ENCODE data around the gene SBF1.
"Not testable (repeated sequence)": the region's sequence is repeated elsewhere in the genome, so short reads cannot be mapped to it uniquely, and the experiment has no call there.

SBF1 gene

GRCh38 chr22:50474710-50475651 is at the start of gene SBF1:
Gene SBF1, minus strand, starts transcription at chr22:50475035. Its CDS starts 195 bp downstream, at chr22:50474840.
- DNase-seq = peak; percentile 75

- no peak for DNase-seq
These were observed 49.2 kb upstream of the SBF1 start for GRCh38 chr22:50523806-50524675.

GRCh38 chr22:50523458-50523805 is 48.6 kb upstream of the SBF1 start:
- DNase-seq = no peak

GRCh38 chr22:50522806-50523438 is 48.1 kb upstream of the SBF1 start:
- DNase-seq = no peak

DNA sequence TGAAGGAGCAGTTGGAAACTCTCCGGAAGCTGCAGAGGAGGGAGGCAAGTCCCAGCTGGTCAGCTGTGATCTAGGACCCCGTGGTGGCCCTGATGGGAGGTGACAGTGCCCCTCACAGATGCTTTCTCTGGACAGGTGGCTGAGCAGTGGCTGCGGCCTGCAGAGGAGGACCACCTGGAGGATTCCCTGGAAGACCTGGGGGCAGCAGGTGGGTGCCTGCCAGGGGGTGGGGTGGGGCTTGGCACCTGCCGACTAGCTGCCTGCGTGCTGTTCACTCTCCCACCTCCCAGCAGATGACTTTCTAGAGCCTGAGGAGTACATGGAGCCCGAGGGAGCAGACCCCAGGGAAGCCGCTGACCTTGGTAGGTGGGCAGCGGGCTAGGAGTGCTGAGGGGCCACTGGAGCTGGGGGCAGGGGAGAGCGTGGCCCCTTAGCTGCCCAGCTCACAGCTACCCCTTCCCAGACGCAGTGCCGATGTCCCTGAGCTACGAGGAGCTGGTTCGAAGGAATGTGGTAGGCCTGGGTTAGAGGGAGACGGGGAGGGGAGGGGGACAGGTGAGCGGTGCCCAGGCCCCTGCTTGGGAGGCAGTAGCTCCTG is 47.5 kb upstream of the SBF1 start:
- no peak for DNase-seq

DNA sequence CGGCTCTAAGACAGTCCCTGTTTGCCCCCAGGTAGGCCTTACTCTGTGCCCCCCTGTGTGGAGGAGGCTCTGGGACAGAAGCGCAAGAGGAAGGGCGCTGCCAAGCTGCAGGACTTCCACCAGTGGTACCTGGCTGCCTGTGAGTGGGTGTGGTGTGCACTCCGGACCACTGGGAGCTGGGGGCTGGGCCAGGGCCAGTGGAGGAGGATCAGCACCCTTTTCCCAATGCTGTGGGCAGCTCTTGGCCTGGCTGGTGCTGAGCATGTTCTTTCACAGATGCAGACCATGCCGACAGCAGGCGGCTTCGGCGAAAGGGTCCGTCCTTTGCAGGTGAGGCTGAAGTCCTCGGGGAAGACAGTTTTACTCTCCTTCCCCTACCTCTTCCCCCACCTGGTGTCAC is 46.9 kb upstream of the SBF1 start:
- DNase-seq = no peak

DNA sequence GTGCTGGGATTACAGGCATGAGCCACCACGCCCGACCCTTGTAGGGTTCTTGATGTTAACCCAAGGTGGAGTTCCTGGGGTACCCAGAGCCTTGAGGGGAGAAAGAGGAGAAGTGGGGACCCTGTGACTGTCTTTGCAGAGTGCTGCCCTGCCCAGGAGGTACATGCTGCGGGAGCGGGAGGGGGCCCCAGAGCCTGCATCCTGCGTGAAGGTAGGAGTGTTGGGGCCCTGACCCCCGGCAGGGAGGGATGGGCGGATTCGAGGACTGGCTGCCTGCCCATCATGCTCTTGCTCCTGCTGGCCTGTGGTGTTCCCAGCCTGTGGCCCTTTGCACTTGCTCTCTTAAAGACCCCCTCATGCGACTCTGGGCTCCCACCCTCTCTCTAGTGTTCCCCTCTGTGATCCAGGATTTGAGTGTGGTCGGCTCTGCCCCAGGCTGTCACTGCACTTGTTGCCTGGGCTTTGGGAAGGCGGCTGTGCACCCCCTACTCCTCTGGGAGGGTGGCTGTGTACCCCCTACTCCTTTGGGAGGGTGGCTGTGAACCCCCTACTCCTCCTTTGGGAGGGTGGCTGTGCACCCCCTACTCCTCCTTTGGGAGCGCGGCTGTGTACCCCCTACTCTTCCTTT is 46.1 kb upstream of the SBF1 start:
- no peak for DNase-seq

DNA sequence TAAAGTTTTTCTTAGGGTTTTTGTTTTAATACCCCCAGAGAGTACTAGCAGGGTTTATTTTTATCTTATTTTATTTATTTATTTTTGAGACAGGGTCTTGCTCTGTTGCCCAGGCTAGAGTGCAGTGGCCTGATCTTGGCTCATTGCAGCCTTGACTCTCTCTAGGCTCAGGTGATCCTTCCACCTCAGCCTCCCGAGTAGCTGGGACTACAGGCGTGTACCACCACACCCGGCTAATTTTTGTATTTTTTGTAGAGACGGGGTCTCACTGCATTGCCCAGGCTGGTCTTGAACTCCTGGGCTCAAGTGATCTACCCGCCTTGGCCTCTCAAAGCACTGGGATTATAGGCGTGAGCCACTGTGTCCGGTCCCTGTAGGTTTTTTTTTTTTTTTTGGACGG is 45.3 kb upstream of the SBF1 start:
- DNase-seq = not testable (repeated sequence)

- DNase-seq = no peak
These were observed 44.3 kb upstream of the SBF1 start for GRCh38 chr22:50519151-50519550.

DNA sequence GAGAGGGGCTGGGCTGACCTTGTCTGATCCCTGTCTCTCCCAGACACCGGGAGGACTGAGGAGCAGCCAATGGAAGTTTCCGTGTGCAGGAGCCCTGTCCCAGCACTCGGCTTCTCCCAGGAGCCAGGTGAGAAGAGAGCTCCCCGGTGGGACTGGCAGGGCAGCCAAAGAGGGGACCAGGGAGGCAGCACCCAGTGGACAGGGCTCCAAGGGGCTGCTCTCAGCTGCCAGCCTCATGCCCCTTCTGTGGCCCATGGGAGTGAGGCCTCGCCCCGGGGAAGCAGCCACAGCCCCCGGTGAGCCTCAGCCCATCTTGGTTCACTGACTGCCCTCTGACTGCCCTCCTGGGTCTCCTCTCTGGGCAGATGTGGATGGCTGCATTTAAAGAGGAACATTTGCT is 43.8 kb upstream of the SBF1 start:
- no peak for DNase-seq

GRCh38 chr22:50517495-50518260 is 42.8 kb upstream of the SBF1 start:
- DNase-seq = no peak

DNA sequence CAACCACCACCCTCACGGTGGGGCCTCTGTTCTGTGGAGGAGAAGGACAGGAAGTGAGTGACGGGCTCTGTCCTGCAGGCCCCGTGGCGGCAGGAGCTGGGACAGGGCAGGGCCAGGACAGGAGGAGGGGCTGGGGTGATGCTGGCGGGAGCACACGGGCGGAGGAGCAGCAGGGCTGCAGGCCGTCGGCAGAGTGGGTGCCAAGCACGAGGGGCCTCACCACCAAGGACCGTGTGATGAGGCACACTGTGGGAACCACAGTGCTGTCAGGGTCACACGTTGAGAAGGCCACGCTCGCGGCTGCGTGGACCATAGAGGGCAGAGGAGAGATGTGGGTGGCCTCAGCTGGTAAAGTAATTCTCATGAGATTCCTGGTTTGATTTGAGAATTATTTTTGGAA is 42.1 kb upstream of the SBF1 start:
- no peak for DNase-seq

DNA sequence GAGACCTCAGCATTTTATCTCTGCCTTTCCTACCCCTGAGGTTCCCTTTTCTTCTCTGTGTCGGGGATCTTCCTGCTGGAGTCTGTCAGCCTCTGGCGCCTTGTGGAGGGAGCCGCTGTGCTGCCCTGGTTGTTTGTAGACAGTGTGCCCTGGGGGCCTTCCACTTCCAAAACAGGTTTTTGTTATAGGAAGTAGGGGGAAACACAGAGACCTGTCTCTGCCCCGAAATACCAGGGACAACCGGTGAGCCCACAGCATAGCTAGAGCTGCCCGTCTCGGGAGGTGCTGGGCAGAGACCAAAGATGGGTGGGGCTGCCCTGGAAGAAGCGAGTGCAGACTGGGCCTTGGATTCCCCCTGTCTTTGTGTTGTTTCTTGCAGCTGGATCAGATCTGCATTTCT is 41.2 kb upstream of the SBF1 start:
- no peak for DNase-seq

DNA sequence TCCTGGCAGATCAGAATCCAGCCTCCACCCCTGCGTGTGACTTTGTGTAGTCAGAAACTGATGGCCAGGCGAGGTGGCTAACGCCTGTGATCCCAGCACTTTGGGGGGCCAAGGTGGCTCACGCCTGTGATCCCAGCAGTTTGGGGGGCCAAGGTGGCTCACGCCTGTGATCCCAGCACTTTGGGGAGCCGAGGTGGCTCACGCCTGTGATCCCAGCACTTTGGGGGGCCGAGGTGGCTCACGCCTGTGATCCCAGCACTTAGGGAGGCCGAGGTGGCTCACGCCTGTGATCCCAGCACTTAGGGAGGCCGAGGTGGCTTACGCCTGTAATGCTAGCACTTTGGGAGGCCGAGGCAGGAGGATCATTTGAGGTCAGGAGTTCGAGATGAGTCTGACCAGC is 38.3 kb upstream of the SBF1 start:
- DNase-seq = no peak

DNA sequence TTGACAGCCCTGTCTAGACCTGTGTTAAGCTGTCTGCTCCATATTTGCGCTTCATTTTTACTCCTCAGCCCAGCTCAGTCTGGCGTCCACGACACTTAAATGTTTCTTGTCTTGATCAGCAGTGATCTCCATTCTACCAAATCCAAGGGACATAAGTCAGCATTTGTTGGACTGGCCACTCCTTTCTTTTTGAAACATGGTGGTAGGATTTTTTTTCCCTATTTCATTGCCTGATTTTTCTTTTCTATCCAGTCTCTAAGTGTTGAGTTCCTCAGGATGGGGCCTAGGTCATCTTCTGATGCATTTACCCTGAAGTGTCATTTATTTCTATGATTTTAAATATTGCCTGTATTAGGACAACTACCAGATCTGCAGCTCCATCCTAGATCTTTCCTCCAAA is 34.1 kb upstream of the SBF1 start:
- DNase-seq = no peak

DNA sequence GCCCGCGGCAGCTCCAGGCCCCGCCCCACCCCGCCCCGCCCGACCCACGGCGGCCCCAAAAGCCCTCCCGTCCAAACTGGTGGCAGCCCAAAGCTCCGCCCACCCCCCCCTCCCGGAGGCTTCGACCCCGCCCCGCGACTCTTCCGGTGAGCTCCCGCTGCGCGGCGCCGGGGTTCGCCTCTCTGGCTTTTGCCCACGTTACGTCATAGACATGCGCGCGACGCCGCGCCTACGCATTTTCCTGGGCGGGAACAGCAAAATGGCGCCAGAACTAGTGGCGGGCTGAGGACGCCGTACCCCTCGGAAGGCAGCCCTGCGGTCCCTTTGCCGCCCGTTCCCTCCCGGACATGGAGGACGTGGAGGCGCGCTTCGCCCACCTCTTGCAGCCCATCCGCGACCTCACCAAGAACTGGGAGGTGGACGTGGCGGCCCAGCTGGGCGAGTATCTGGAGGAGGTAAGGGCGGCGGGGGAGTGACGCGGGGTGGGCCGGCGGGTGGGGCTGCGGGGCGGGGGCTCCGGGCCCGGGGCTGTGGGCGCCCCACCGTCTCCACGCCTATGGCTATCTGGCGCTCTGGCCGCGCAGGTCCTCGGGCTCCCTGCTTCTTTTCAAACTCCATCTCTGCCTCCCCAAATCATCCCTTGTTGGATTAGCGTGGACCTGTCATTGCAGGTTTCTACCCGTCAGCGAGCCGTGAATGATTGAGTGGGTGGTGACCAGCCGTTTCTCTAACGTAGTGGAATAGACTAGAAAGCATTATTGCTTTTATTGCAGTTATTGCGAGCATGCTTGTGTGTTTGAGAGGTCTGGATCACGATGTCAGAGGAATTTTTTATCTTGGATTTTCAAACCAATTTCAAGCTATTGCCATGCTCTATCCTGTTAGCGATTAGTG is 33.4 kb upstream of the SBF1 start, which contains the start of gene NCAPH2:
Gene NCAPH2, plus strand, starts transcription at position 234 of the 894 bp plus-strand sequence. Its CDS starts 114 bp downstream, at position 348.
- peak; percentile 96 for DNase-seq

- DNase-seq = no peak
These were observed 32.7 kb upstream of the SBF1 start, which contains the start of gene LMF2 for GRCh38 chr22:50507421-50507990. Gene LMF2, minus strand, starts transcription at chr22:50507702. Its CDS starts 27 bp downstream, at chr22:50507675.

DNA sequence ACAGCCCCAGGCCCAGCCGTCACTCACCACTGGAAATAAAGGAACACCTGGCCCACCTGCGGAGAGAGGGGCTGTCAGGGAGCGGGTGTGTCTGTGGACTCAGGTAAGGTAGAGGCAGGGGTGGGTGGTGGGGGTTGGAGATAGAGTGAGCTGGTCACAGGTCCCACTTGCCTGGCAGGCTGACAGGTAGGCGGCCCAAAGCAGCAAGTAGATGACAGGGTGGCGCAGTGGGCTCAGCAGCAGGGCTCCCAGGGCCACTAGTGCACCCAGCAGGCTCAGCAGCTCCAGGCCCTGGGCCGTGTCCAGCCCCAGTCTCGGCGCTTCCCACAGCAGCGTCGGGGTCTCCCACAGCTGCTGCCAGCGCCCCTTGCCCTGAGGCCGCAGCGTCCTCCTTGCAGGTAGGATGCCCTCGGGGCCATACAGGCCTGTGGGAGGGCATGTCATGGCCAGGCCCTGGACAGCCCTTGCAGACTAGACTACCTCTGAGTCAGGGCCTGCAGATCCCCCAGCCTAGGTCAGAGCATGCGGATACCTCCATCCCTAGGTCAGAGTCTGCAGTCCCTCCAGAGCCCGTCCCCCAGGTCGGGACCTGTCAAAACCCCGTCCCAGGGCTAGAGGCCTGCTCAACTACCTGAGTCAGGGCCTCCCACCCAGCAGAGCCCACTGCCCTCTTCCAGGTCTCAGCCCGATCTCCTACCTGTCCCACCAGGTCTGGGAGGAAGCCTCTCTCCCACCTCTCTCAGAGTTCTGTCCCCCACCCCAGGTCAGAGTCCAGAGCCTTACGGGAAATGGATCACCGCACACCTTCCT is 32.0 kb upstream of the SBF1 start:
- no peak for DNase-seq
